ENCODE measurements around the gene ASB2. TPM values are rescaled to one million over a fixed set of nuclear protein-coding genes. Genes with fewer than 3 reads are reported as not detected.
A peak's percentile ranks its signal among the peaks of the same experiment; 100 is the strongest.

Gene ASB2
- total and polyA plus RNA-seq, 2 of the 4 experiments (the other 2 are of a cell fraction), result 0.54 to 0.77 TPM

- no peak overlapping the region for H3K18ac ChIP-seq (ENCODE audit: low read depth, low read length)
- intact Hi-C loops (cut with micrococcal nuclease) (no loop called here), in situ Hi-C loops (cut with MboI; ENCODE audit: low sequenced_read_pairs) (no loop called here), dilution Hi-C loops (cut with HindIII; ENCODE audit: low sequenced_read_pairs, unreplicated experiment) (no loop called here)
- H3K4me2 ChIP-seq (ENCODE audit: low read depth, low read length), result no peak overlapping the region
- no peak overlapping the region for H3K56ac ChIP-seq (ENCODE audit: extremely low read depth, insufficient read depth, low read length)
- no peaks in the 10 kb centered on the region for H4K20me1 ChIP-seq (ENCODE audit: insufficient read depth, low read length)
- no peak overlapping the region for H2BK20ac ChIP-seq (ENCODE audit: low read depth, low read length)
- H3K36me3 ChIP-seq (ENCODE audit: control insufficient read depth, insufficient read depth, low read length), result no peaks in the 10 kb centered on the region
- H3K4me1 ChIP-seq (ENCODE audit: control insufficient read depth, insufficient read depth, low read length), result no peaks in the 10 kb centered on the region
- POLR2A ChIA-PET (ENCODE audit: unreplicated experiment), result no interaction called here
- no peak overlapping the region for H2AFZ ChIP-seq (replicated peaks; ENCODE audit: low read length, poor library complexity)
- DNase-seq, result no peak
- ATAC-seq (ENCODE audit: low read depth), result no peak
- H3K4ac ChIP-seq (ENCODE audit: low read depth, low read length), result no peak overlapping the region
- H3K27ac ChIP-seq (ENCODE audit: insufficient read depth, low read length), result no peak overlapping the region
- no peak overlapping the region for H3K9ac ChIP-seq (ENCODE audit: low read depth, low read length)
- no peaks in the 10 kb centered on the region for H3K9me3 ChIP-seq (ENCODE audit: control insufficient read depth, insufficient read depth, low read length)
- CTCF ChIA-PET, result interaction anchor here (0.7 to 2.4 kb wide), 2 partner anchors 64 to 66 kb away, joined by 3 to 16 read pairs; no protein-coding TSS in a partner anchor
- 48% methylated on average over 4 of the region's 14 CpGs; no CpG with 5 or more reads in 1 of the 2 experiments for WGBS, 2 experiments (ENCODE audit: extremely low coverage in 2 of 2, insufficient read length in 1 of 2)
- no peak overlapping the region for H2BK120ac ChIP-seq (ENCODE audit: low read depth, low read length)
- no TSS peak for BruUV-seq (replicated peaks)
- no peak overlapping the region for H2AK9ac ChIP-seq (replicated peaks; ENCODE audit: low read depth, low read length, poor library complexity)
- H3K23ac ChIP-seq (ENCODE audit: low read depth, low read length), result no peak overlapping the region
- H2AK5ac ChIP-seq (ENCODE audit: low read depth, low read length), result no peak overlapping the region
- no peak overlapping the region for H4K8ac ChIP-seq (ENCODE audit: low read depth in 2 of 2, low read length in 2 of 2)
- H3K9me1 ChIP-seq (ENCODE audit: insufficient read depth, low read length), result no peaks in the 10 kb centered on the region
- H3K14ac ChIP-seq (replicated peaks; ENCODE audit: low read depth, low read length), result no peak overlapping the region
- no peaks in the 10 kb centered on the region for H3K79me1 ChIP-seq (ENCODE audit: low read depth in 1 of 2, low read length in 2 of 2)
- TF ChIP-seq, protein P1, sequence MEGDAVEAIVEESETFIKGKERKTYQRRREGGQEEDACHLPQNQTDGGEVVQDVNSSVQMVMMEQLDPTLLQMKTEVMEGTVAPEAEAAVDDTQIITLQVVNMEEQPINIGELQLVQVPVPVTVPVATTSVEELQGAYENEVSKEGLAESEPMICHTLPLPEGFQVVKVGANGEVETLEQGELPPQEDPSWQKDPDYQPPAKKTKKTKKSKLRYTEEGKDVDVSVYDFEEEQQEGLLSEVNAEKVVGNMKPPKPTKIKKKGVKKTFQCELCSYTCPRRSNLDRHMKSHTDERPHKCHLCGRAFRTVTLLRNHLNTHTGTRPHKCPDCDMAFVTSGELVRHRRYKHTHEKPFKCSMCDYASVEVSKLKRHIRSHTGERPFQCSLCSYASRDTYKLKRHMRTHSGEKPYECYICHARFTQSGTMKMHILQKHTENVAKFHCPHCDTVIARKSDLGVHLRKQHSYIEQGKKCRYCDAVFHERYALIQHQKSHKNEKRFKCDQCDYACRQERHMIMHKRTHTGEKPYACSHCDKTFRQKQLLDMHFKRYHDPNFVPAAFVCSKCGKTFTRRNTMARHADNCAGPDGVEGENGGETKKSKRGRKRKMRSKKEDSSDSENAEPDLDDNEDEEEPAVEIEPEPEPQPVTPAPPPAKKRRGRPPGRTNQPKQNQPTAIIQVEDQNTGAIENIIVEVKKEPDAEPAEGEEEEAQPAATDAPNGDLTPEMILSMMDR (conservative IDR thresholded peaks at IDR 0.05; ENCODE audit: low read depth, low read length), result peak; percentile 36
- peak; percentile 23; the same call in 1 of the 2 replicates for TF ChIP-seq RAD21 (IDR thresholded peaks at IDR 0.05; ENCODE audit: low read length)
- TF ChIP-seq MXI1 (IDR thresholded peaks at IDR 0.05; ENCODE audit: borderline replicate concordance, low read depth, low read length), result no peak
- no peak for TF ChIP-seq MAFK (IDR thresholded peaks at IDR 0.05; ENCODE audit: low read depth, low read length)
- no peak for TF ChIP-seq RFX5 (IDR thresholded peaks at IDR 0.05; ENCODE audit: low read depth, low read length)
- no peak for TF ChIP-seq NFE2L2 (IDR thresholded peaks at IDR 0.05; ENCODE audit: low read depth, low read length)
- no peak for TF ChIP-seq MAZ (IDR thresholded peaks at IDR 0.05; ENCODE audit: borderline replicate concordance, low read depth, low read length)
- TF ChIP-seq ELK1 (IDR thresholded peaks at IDR 0.05; ENCODE audit: borderline replicate concordance, low read depth, low read length), result no peak
- no peak for TF ChIP-seq CEBPB (IDR thresholded peaks at IDR 0.05; ENCODE audit: low read depth, low read length)
- no peak for TF ChIP-seq FOS (IDR thresholded peaks at IDR 0.05; ENCODE audit: low read depth, low read length)
- no peak for TF ChIP-seq RCOR1 (IDR thresholded peaks at IDR 0.05; ENCODE audit: insufficient replicate concordance, low read length)
- no peak overlapping the region for H4K5ac ChIP-seq (ENCODE audit: low read depth, low read length)
- no peak overlapping the region for H2BK15ac ChIP-seq (ENCODE audit: low read depth, low read length)
- no peak overlapping the region for H4K91ac ChIP-seq (ENCODE audit: insufficient read depth, low read depth, low read length)
- H3K27me3 ChIP-seq (ENCODE audit: control insufficient read depth, insufficient read depth, low read length), result peaks cover 38% of the 10 kb centered on the region
- no peak overlapping the region for H2BK5ac ChIP-seq (ENCODE audit: low read depth, low read length, poor library complexity, severe bottlenecking)
- H3K4me3 ChIP-seq (ENCODE audit: insufficient read depth, low read depth, low read length), result no peak overlapping the region
These were observed 29.1 kb upstream of the ASB2 start for GRCh38 chr14:94005324-94006073.

Data from IMR-90 (cell line).